HepG2 (cell line): ENCODE measurements around the gene SMIM22. TPM values are rescaled to one million over a fixed set of nuclear protein-coding genes. Genes with fewer than 3 reads are reported as not detected.
A peak's percentile ranks its signal among the peaks of the same experiment; 100 is the strongest.

ENCODE experiments used
- ATF7 ChIP-seq, 2 experiments: fragments of 450-650 bp in 1 of 2; sonication (generic) in 1 of 2; formaldehyde crosslinking in 1 of 2; IDR thresholded peaks; 2 replicates each; pipeline versions ENCODE4 v1.4.0 to v1.6.1; 2016 to 2020; ENCODE audit warnings: antibody characterized with exemption in 1 of 2, mild to moderate bottlenecking in 1 of 2, missing genetic modification reagents in 1 of 2
- CHD2 ChIP-seq: IDR thresholded peaks from 2 replicates; pipeline ENCODE4 v1.6.1; 2011; ENCODE audit warnings: low read depth, low read length, improper control_type of control experiment
- JDP2 ChIP-seq: sonication (generic); formaldehyde crosslinking; IDR thresholded peaks from 2 replicates; pipeline ENCODE4 v1.8.1; 2022; ENCODE audit warnings: missing genetic modification reagents, borderline replicate concordance
- MZF1 ChIP-seq: sonication (generic); formaldehyde crosslinking; IDR thresholded peaks from 2 replicates; pipeline ENCODE4 v1.8.1; 2023; ENCODE audit warnings: mild to moderate bottlenecking, missing genetic modification reagents, borderline replicate concordance
- SOX5 ChIP-seq: IDR thresholded peaks from 2 replicates; pipeline ENCODE4 v1.6.1; 2016; ENCODE audit warnings: borderline replicate concordance
- SP140L ChIP-seq: sonication (generic); formaldehyde crosslinking; IDR thresholded peaks from 2 replicates; pipeline ENCODE4 v1.4.0; 2020; ENCODE audit warnings: missing genetic modification reagents, borderline replicate concordance
- SRY ChIP-seq: sonication (generic); formaldehyde crosslinking; IDR thresholded peaks from 2 replicates; pipeline ENCODE4 v1.8.0; 2022; ENCODE audit warnings: mild to moderate bottlenecking, missing genetic modification reagents
- TBX2 ChIP-seq: sonication (generic); formaldehyde crosslinking; IDR thresholded peaks from 2 replicates; pipeline ENCODE4 v1.5.0; 2020; ENCODE audit warnings: missing genetic modification reagents, mild to moderate bottlenecking, borderline replicate concordance
- ZMYM2 ChIP-seq: sonication (generic); formaldehyde crosslinking; IDR thresholded peaks from 2 replicates; pipeline ENCODE4 v1.8.0; 2022; ENCODE audit warnings: mild to moderate bottlenecking, missing genetic modification reagents
- ZNF124 ChIP-seq: sonication (generic); formaldehyde crosslinking; IDR thresholded peaks from 2 replicates; pipeline ENCODE4 v1.4.0; 2020; ENCODE audit warnings: missing genetic modification reagents
- ZNF232 ChIP-seq: sonication (generic); formaldehyde crosslinking; IDR thresholded peaks from 2 replicates; pipeline ENCODE4 v1.4.0; 2020; ENCODE audit warnings: missing genetic modification reagents, borderline replicate concordance
- ZNF235 ChIP-seq: sonication (generic); formaldehyde crosslinking; IDR thresholded peaks from 2 replicates; pipeline ENCODE4 v1.8.1; 2023; ENCODE audit warnings: mild to moderate bottlenecking, missing genetic modification reagents, borderline replicate concordance
- ZNF256 ChIP-seq: sonication (generic); formaldehyde crosslinking; conservative IDR thresholded peaks from 2 replicates; pipeline ENCODE4 v1.4.0; 2020; ENCODE audit warnings: missing genetic modification reagents
- ZNF431 ChIP-seq: sonication (generic); formaldehyde crosslinking; IDR thresholded peaks from 2 replicates; pipeline ENCODE4 v1.9.0; 2022; ENCODE audit warnings: missing genetic modification reagents, low read depth, mild to moderate bottlenecking, borderline replicate concordance
- ZNF557 ChIP-seq: sonication (generic); formaldehyde crosslinking; IDR thresholded peaks from 2 replicates; pipeline ENCODE4 v1.4.0; 2020; ENCODE audit warnings: missing genetic modification reagents
- ZNF577 ChIP-seq: sonication (generic); formaldehyde crosslinking; IDR thresholded peaks from 2 replicates; pipeline ENCODE4 v1.4.0; 2020; ENCODE audit warnings: mild to moderate bottlenecking, low read depth, missing genetic modification reagents, borderline replicate concordance
- polyA plus RNA-seq, 8 experiments: library from polyadenylated mRNA; depleted of rRNA in 3 of 8; stranded (reverse) in 7 of 8; unstranded in 1 of 8; fragments of >200 nt; fragmentation: Illumina TruSeq in 4 of 8; extraction: Trizol in 4 of 8; gene quantifications; 2 replicates each; pipeline versions ENCODE4 v1.2.1 to v1.2.3, GENCODE V29; 2011 to 2016; ENCODE audit warnings: low read depth in 4 of 8, missing spikeins in 1 of 8, mixed read lengths in 1 of 8; ENCODE audit not compliant: insufficient read depth in 1 of 8
- total RNA-seq, 5 experiments: library from RNA; depleted of rRNA; stranded (reverse); fragments of >200 nt; fragmentation: Illumina TruSeq; extraction: Trizol; gene quantifications; 2 replicates each; pipeline ENCODE4 v1.2.3, GENCODE V29; 2016; ENCODE audit warnings: low read depth in 1 of 5
- TF ChIP-seq, protein P1 (sequence below): sonication (generic); formaldehyde crosslinking; IDR thresholded peaks from 2 replicates; pipeline ENCODE4 v1.4.0; 2020; ENCODE audit warnings: missing genetic modification reagents
- TF ChIP-seq, protein P2 (sequence below): sonication (generic); formaldehyde crosslinking; IDR thresholded peaks from 2 replicates; pipeline ENCODE4 v1.5.0; 2020; ENCODE audit warnings: mild to moderate bottlenecking, missing genetic modification reagents, borderline replicate concordance
- TF ChIP-seq, protein P3 (sequence below): IDR thresholded peaks from 2 replicates; pipeline ENCODE4 v1.6.1; 2016; ENCODE audit warnings: missing compliant biosample characterization, missing genetic modification reagents, borderline replicate concordance

Gene SMIM22
- total and polyA plus RNA-seq, 2 of the 13 experiments (the other 11 are each of a cell fraction or from before 2014, with no cell fraction given), result not detected

DNA sequence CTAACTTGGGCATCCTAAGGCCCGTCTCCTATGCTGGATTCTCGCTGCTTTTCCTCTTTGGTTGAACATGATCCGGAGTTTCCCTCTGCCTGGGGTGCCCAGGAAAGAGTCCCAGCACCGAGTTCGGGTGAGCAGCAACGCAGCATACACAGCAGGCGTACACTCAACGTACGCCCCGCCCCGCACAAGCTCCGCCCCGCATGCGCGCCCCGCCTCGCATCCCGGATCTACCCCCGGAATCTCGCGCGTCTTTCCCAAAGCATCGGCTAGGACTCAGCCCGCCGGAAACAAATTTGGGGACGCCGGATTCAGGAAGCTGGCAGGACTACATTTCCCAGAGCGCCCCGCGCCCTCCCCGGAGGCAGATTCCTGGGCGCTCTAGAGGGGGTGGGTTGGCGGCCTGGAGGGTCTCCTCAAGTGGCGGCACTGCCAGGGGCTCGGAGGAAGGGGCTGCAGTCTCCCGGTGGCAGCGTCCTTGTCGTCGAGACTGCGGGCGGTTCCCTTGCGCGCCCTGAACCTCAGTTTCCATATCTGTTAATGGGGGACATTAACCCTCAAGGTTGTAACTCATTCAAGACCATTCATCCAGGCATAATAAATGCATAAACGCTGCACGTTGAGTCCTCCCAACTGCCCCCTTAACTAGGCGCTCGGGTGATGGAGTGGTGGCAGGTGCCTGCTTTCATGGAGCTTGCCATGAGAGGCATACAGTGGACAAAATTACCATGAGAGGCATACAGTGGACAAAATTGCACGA lies 26.4 kb upstream of the SMIM22 start (continued):
- TF ChIP-seq, protein P1, sequence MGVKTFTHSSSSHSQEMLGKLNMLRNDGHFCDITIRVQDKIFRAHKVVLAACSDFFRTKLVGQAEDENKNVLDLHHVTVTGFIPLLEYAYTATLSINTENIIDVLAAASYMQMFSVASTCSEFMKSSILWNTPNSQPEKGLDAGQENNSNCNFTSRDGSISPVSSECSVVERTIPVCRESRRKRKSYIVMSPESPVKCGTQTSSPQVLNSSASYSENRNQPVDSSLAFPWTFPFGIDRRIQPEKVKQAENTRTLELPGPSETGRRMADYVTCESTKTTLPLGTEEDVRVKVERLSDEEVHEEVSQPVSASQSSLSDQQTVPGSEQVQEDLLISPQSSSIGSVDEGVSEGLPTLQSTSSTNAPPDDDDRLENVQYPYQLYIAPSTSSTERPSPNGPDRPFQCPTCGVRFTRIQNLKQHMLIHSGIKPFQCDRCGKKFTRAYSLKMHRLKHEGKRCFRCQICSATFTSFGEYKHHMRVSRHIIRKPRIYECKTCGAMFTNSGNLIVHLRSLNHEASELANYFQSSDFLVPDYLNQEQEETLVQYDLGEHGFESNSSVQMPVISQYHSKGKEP (CRISPR knock-in tag), result no peak
- peak; percentile 71 for TF ChIP-seq TBX2 (CRISPR knock-in tag)
- no peak for TF ChIP-seq SRY (CRISPR knock-in tag)
- no peak for TF ChIP-seq SP140L (CRISPR knock-in tag)
- no peak for TF ChIP-seq MZF1
- no peak for TF ChIP-seq JDP2 (CRISPR knock-in tag)
- no peak for TF ChIP-seq ZMYM2 (CRISPR knock-in tag)
- no peak for TF ChIP-seq ZNF577
- TF ChIP-seq CHD2, result peak; percentile 95
- TF ChIP-seq ZNF235, result peak; percentile 76; the same call in 1 of the 2 replicates
- TF ChIP-seq, protein P2, sequence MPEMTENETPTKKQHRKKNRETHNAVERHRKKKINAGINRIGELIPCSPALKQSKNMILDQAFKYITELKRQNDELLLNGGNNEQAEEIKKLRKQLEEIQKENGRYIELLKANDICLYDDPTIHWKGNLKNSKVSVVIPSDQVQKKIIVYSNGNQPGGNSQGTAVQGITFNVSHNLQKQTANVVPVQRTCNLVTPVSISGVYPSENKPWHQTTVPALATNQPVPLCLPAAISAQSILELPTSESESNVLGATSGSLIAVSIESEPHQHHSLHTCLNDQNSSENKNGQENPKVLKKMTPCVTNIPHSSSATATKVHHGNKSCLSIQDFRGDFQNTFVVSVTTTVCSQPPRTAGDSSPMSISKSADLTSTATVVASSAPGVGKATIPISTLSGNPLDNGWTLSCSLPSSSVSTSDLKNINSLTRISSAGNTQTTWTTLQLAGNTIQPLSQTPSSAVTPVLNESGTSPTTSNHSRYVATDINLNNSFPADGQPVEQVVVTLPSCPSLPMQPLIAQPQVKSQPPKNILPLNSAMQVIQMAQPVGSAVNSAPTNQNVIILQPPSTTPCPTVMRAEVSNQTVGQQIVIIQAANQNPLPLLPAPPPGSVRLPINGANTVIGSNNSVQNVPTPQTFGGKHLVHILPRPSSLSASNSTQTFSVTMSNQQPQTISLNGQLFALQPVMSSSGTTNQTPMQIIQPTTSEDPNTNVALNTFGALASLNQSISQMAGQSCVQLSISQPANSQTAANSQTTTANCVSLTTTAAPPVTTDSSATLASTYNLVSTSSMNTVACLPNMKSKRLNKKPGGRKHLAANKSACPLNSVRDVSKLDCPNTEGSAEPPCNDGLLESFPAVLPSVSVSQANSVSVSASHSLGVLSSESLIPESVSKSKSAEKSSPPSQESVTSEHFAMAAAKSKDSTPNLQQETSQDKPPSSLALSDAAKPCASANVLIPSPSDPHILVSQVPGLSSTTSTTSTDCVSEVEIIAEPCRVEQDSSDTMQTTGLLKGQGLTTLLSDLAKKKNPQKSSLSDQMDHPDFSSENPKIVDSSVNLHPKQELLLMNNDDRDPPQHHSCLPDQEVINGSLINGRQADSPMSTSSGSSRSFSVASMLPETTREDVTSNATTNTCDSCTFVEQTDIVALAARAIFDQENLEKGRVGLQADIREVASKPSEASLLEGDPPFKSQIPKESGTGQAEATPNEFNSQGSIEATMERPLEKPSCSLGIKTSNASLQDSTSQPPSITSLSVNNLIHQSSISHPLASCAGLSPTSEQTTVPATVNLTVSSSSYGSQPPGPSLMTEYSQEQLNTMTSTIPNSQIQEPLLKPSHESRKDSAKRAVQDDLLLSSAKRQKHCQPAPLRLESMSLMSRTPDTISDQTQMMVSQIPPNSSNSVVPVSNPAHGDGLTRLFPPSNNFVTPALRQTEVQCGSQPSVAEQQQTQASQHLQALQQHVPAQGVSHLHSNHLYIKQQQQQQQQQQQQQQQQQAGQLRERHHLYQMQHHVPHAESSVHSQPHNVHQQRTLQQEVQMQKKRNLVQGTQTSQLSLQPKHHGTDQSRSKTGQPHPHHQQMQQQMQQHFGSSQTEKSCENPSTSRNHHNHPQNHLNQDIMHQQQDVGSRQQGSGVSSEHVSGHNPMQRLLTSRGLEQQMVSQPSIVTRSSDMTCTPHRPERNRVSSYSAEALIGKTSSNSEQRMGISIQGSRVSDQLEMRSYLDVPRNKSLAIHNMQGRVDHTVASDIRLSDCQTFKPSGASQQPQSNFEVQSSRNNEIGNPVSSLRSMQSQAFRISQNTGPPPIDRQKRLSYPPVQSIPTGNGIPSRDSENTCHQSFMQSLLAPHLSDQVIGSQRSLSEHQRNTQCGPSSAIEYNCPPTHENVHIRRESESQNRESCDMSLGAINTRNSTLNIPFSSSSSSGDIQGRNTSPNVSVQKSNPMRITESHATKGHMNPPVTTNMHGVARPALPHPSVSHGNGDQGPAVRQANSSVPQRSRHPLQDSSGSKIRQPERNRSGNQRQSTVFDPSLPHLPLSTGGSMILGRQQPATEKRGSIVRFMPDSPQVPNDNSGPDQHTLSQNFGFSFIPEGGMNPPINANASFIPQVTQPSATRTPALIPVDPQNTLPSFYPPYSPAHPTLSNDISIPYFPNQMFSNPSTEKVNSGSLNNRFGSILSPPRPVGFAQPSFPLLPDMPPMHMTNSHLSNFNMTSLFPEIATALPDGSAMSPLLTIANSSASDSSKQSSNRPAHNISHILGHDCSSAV, result no peak
- TF ChIP-seq ZNF431 (CRISPR knock-in tag), result no peak
- TF ChIP-seq ZNF232, result no peak
- TF ChIP-seq ZNF124 (CRISPR knock-in tag), result peak; percentile 46; the same call in 1 of the 2 replicates
- TF ChIP-seq ZNF256 (CRISPR knock-in tag), result 0 out of 2 replicates have a peak, but pooled peaks have one; percentile 57
- no peak for TF ChIP-seq ZNF557 (CRISPR knock-in tag)
- TF ChIP-seq SOX5 (CRISPR knock-in tag), result no peak
- no peak for TF ChIP-seq ATF7 (IDR thresholded peaks at IDR 0.05)
- TF ChIP-seq ATF7 (CRISPR knock-in tag; IDR thresholded peaks at IDR 0.05), result no peak
- TF ChIP-seq, protein P3, sequence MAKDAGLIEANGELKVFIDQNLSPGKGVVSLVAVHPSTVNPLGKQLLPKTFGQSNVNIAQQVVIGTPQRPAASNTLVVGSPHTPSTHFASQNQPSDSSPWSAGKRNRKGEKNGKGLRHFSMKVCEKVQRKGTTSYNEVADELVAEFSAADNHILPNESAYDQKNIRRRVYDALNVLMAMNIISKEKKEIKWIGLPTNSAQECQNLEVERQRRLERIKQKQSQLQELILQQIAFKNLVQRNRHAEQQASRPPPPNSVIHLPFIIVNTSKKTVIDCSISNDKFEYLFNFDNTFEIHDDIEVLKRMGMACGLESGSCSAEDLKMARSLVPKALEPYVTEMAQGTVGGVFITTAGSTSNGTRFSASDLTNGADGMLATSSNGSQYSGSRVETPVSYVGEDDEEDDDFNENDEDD (CRISPR knock-in tag), result no peak; the same call in 1 of the 2 replicates
